Measurements from ENCODE around the gene ELN. TPM values are rescaled to one million over a fixed set of nuclear protein-coding genes. Genes with fewer than 3 reads are reported as not detected.

The ELN gene
- total RNA-seq, 2 donors from 2014 or later = 92.6 to 131 TPM

GRCh38 chr7:74040101-74040790 is 12.3 kb downstream of the ELN start:
- intact Hi-C loops (cut with DNase I) = no loop called here
- ATAC-seq (no peak), DNase-seq (no peak)
- WGBS, 2 donors = 82 to 83% methylated on average over 2 to 13 of the region's 13 CpGs
- Histone ChIP-seq H3K4me1 (peaks cover 56% of the 10 kb centered on the region), H3K27me3 (no peaks in the 10 kb centered on the region), H3K4me3 (no peak overlapping the region), H3K36me3 (replicated peaks in 1 of 2; ENCODE audit: insufficient read depth in 1 of 2, low read depth in 2 of 2) (no peaks in the 10 kb centered on the region), H3K9me3 (no peaks in the 10 kb centered on the region), H3K27ac (peak overlapping the region in 1 of 4 donors; percentile 5)
- TF ChIP-seq, protein P1, sequence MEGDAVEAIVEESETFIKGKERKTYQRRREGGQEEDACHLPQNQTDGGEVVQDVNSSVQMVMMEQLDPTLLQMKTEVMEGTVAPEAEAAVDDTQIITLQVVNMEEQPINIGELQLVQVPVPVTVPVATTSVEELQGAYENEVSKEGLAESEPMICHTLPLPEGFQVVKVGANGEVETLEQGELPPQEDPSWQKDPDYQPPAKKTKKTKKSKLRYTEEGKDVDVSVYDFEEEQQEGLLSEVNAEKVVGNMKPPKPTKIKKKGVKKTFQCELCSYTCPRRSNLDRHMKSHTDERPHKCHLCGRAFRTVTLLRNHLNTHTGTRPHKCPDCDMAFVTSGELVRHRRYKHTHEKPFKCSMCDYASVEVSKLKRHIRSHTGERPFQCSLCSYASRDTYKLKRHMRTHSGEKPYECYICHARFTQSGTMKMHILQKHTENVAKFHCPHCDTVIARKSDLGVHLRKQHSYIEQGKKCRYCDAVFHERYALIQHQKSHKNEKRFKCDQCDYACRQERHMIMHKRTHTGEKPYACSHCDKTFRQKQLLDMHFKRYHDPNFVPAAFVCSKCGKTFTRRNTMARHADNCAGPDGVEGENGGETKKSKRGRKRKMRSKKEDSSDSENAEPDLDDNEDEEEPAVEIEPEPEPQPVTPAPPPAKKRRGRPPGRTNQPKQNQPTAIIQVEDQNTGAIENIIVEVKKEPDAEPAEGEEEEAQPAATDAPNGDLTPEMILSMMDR (IDR thresholded peaks at IDR 0.05) = no peak
- TF ChIP-seq POLR2A (IDR thresholded peaks at IDR 0.05) = no peak

DNA sequence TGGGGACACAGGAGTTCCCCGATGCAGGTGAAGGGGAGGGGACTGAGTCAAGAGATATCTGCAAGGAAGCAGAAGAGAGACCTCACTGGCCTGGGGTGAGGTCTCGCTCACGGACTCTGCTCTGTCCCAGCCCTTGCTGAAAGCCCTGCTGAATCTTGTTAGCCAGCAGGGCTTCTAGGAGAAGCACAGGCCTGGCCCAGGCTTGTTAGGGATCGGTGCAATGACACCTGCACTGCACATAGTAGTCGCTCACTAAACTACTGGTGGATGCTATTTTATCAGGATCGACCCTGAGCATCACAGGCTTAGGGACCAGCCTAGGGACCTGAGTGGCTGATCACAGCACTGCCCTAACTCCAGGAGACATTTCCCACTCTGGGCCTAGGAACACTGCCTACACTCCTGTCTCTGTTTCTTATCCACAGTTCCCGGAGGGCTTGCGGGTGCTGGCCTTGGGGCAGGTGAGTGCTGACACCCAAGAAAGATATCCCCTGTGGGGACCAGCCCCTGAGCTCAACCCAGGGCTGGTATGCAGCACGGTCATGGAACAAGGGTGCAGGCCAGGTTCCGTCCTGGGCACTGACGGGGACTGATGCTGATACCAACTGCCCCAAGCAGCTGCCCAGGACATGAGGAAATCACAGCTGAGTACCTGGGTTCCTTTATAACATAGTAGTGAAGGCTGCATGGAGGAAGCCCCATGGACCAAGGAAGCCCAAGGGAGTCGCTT is 13.0 kb downstream of the ELN start:
- Histone ChIP-seq H3K9me3 (no peaks in the 10 kb centered on the region), H3K27me3 (no peaks in the 10 kb centered on the region), H3K4me3 (no peak overlapping the region), H3K4me1 (peaks cover 49% of the 10 kb centered on the region), H3K36me3 (replicated peaks in 1 of 2; ENCODE audit: insufficient read depth in 1 of 2, low read depth in 2 of 2) (no peaks in the 10 kb centered on the region), H3K27ac (peak overlapping the region in 1 of 4 donors; percentile 5)
- DNase-seq = no peak
- intact Hi-C loops (cut with DNase I) = no loop called here
- TF ChIP-seq POLR2A (IDR thresholded peaks at IDR 0.05) = no peak
- TF ChIP-seq, protein P1 (IDR thresholded peaks at IDR 0.05) = no peak
- ATAC-seq = no peak
- WGBS, 2 donors = 89 to 90% methylated on average over 11 to 12 of the region's 12 CpGs

GRCh38 chr7:74042746-74043522 is 15.0 kb downstream of the ELN start:
- DNase-seq (peak; percentile 67 to 89 (median 78)), ATAC-seq (peak; percentile 69)
- Histone ChIP-seq H3K4me3 (no peak overlapping the region), H3K27ac (peak overlapping the region; percentile 64 to 83 (median 74)), H3K36me3 (replicated peaks in 1 of 2; ENCODE audit: insufficient read depth in 1 of 2, low read depth in 2 of 2) (peaks cover 0 to 3% of the 10 kb centered on the region in 2 donors), H3K9me3 (no peaks in the 10 kb centered on the region), H3K4me1 (peaks cover 34% of the 10 kb centered on the region), H3K27me3 (no peaks in the 10 kb centered on the region)
- no peak for TF ChIP-seq POLR2A (IDR thresholded peaks at IDR 0.05)
- TF ChIP-seq, protein P1 (IDR thresholded peaks at IDR 0.05) = no peak
- intact Hi-C loops (cut with DNase I) = no loop called here
- WGBS, 2 donors = 44 to 53% methylated on average over 11 to 23 of the region's 24 CpGs

- Histone ChIP-seq H3K9me3 (no peaks in the 10 kb centered on the region), H3K36me3 (replicated peaks in 1 of 2; ENCODE audit: insufficient read depth in 1 of 2, low read depth in 2 of 2) (peaks cover 0 to 3% of the 10 kb centered on the region in 2 donors), H3K27ac (peak overlapping the region; percentile 64 to 83 (median 74)), H3K4me1 (peaks cover 31% of the 10 kb centered on the region), H3K27me3 (no peaks in the 10 kb centered on the region), H3K4me3 (no peak overlapping the region)
- DNase-seq (peak in 3 of 4 donors; percentile 54 to 76 (median 67)), ATAC-seq (peak; percentile 19)
- intact Hi-C loops (cut with DNase I) = no loop called here
- 46 to 55% methylated on average over 7 to 9 of the region's 9 CpGs for WGBS, 2 donors
- TF ChIP-seq, protein P1 (IDR thresholded peaks at IDR 0.05) = no peak
- TF ChIP-seq POLR2A (IDR thresholded peaks at IDR 0.05) = no peak
Measured at GRCh38 chr7:74043523-74043951, 15.6 kb downstream of the ELN start.
